SK-N-MC (cell line): ENCODE data around the gene FBXL2.

ENCODE experiments used
- EZH2 ChIP-seq: fragments of 200-600 bp; sonication (generic); IDR thresholded peaks from one replicate; pipeline ENCODE4 v1.6.1; 2017; ENCODE audit warnings: antibody characterized with exemption
- FOXP2 ChIP-seq: optimal IDR thresholded peaks from 2 replicates; pipeline ENCODE3; 2011; ENCODE audit warnings: mild to moderate bottlenecking, moderate library complexity; ENCODE audit not compliant: insufficient read depth; ENCODE audit errors: extremely low read length, control extremely low read depth
- POLR2AphosphoS5 ChIP-seq: IDR thresholded peaks from 2 replicates; pipeline ENCODE4 v1.6.1; 2012; ENCODE audit warnings: mild to moderate bottlenecking, low read depth, low read length, borderline replicate concordance

- TF ChIP-seq FOXP2 (no peak), EZH2 (no peak), POLR2AphosphoS5 (no peak)
Measured at GRCh38 chr3:33389908-33390307, 112.7 kb downstream of the FBXL2 start.
